Measurements from ENCODE around the gene MIOS. TPM values are rescaled to one million over a fixed set of nuclear protein-coding genes. Genes with fewer than 3 reads are reported as not detected.

Gene MIOS
- total RNA-seq, 2 experiments from 2014 or later, result 63.0 to 67.3 TPM

DNA sequence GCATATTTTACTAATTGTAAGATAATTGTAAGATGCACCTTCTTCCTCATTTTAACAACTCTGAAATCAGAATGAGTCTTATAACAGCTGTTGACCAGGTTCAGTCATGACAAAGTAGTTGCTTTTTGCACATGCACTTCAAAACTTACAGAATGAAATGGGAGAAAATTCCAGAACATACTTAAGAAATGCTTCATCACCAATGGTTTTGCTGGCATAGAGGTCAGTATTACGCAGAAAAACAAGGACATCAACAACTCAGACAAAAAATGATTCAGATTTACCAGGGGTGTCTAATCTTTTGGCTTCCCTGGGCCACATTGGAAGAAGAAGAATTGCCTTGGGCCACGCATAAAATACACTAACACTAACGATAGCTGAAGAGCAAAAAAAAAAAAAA, 44.3 kb upstream of the MIOS start:
- no peak for DNase-seq
- POLR2A ChIA-PET, result no interaction called here
- Mint-ChIP-seq H3K4me1 (ENCODE audit: low read depth) (peaks cover 2% of the 10 kb centered on the region), H3K27ac (no peak overlapping the region), H3K27me3 (no peaks in the 10 kb centered on the region), H3K4me3 (no peak overlapping the region), H3K9me3 (no peaks in the 10 kb centered on the region), H3K36me3 (ENCODE audit: low read depth) (no peaks in the 10 kb centered on the region)
- ATAC-seq, result no peak
- TF ChIP-seq CTCF (IDR thresholded peaks at IDR 0.05), result no peak
- intact Hi-C loops (cut with micrococcal nuclease), result no loop called here
- CTCF ChIA-PET, result no interaction called here

DNA sequence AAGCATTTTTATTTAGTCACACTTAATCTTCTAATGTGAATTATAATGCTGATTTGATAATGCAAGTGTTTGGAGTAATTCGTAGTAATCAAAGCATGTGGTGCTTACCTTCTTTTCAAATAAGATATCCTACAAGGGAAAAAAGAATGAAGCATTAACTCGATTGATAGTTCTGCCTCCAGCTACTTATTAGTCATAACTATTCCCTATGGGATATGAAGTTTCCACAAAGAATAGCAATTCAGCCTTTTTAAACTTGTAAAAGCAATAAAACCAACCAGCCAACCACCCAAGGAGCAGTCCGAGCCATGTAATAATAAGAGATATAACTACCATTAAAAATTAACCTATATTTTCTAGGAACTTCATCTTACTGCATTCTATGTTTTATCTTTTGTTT, 42.6 kb upstream of the MIOS start:
- no peaks in the 10 kb centered on the region for H3K36me3 Mint-ChIP-seq (ENCODE audit: low read depth)
- intact Hi-C loops (cut with micrococcal nuclease), result no loop called here
- H3K4me3 Mint-ChIP-seq, result no peak overlapping the region
- no peak overlapping the region for H3K27ac Mint-ChIP-seq
- POLR2A ChIA-PET, result no interaction called here
- no peaks in the 10 kb centered on the region for H3K27me3 Mint-ChIP-seq
- ATAC-seq (no peak), DNase-seq (no peak)
- no peak for TF ChIP-seq CTCF (IDR thresholded peaks at IDR 0.05)
- H3K9me3 Mint-ChIP-seq, result no peaks in the 10 kb centered on the region
- peaks cover 2% of the 10 kb centered on the region for H3K4me1 Mint-ChIP-seq (ENCODE audit: low read depth)
- CTCF ChIA-PET, result interaction anchor here (0.8 kb wide), 1 partner anchor 228 kb away, joined by 3 read pairs; no protein-coding TSS in a partner anchor

DNA sequence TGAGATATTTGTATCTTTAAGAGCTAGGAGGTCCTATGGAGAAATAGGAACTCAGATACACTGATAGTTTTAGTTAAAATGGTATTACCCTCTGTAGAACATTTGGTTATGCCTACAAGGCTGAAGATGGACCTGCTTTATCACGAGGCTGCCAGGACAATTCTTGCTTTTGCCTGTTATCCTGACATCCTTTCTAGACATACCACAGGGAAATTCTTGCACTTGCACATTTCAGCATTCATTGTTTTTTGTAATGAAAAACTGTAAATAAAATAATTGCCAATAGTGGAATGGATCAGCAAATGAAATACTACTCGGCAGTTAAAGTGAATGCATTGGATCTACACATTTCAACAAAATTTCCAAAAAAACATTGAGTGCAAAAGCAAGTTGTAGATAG, 40.7 kb upstream of the MIOS start:
- no peaks in the 10 kb centered on the region for H3K27me3 Mint-ChIP-seq
- intact Hi-C loops (cut with micrococcal nuclease), result no loop called here
- ATAC-seq, result no peak
- peaks cover 2% of the 10 kb centered on the region for H3K4me1 Mint-ChIP-seq (ENCODE audit: low read depth)
- ChIA-PET POLR2A (no interaction called here), CTCF (no interaction called here)
- no peaks in the 10 kb centered on the region for H3K9me3 Mint-ChIP-seq
- no peak overlapping the region for H3K4me3 Mint-ChIP-seq
- no peak for TF ChIP-seq CTCF (IDR thresholded peaks at IDR 0.05)
- H3K36me3 Mint-ChIP-seq (ENCODE audit: low read depth), result no peaks in the 10 kb centered on the region
- DNase-seq, result no peak
- no peak overlapping the region for H3K27ac Mint-ChIP-seq

- Mint-ChIP-seq H3K4me1 (ENCODE audit: low read depth) (no peaks in the 10 kb centered on the region), H3K36me3 (ENCODE audit: low read depth) (no peaks in the 10 kb centered on the region), H3K9me3 (no peaks in the 10 kb centered on the region), H3K27ac (no peak overlapping the region), H3K4me3 (no peak overlapping the region), H3K27me3 (no peaks in the 10 kb centered on the region)
- intact Hi-C loops (cut with micrococcal nuclease), result no loop called here
- ATAC-seq (no peak), DNase-seq (no peak)
- CTCF ChIA-PET, result no interaction called here
- no peak for TF ChIP-seq CTCF (IDR thresholded peaks at IDR 0.05)
- POLR2A ChIA-PET, result no interaction called here
Observed at GRCh38 chr7:7527047-7527446, 39.6 kb upstream of the MIOS start.

- ATAC-seq (no peak), DNase-seq (no peak)
- intact Hi-C loops (cut with micrococcal nuclease), result no loop called here
- no peak for TF ChIP-seq CTCF (IDR thresholded peaks at IDR 0.05)
- no peaks in the 10 kb centered on the region for H3K9me3 Mint-ChIP-seq
- CTCF ChIA-PET, result no interaction called here
- POLR2A ChIA-PET, result no interaction called here
- no peaks in the 10 kb centered on the region for H3K36me3 Mint-ChIP-seq (ENCODE audit: low read depth)
- peaks cover 3% of the 10 kb centered on the region for H3K27me3 Mint-ChIP-seq
- H3K4me3 Mint-ChIP-seq, result no peak overlapping the region
- no peak overlapping the region for H3K27ac Mint-ChIP-seq
- H3K4me1 Mint-ChIP-seq (ENCODE audit: low read depth), result no peaks in the 10 kb centered on the region
Observed at GRCh38 chr7:7529328-7529727, 37.4 kb upstream of the MIOS start.

Data from activated CD8-positive, alpha-beta T cell treated with anti-CD3 and anti-CD28 coated beads for 36 hours (primary cell).